ENCODE results near the gene RTP1. TPM values are rescaled to one million over a fixed set of nuclear protein-coding genes. Genes with fewer than 3 reads are reported as not detected.

RTP1 gene
- total and polyA plus RNA-seq, 2 of the 4 experiments (the other 2 are of a cell fraction): not detected

- ChIA-PET CTCF (no interaction called here), POLR2A (ENCODE audit: unreplicated experiment) (no interaction called here)
- peak overlapping the region; percentile 66; the same call in 2 of the 3 replicates for H2BK15ac ChIP-seq (ENCODE audit: low read depth, low read length)
- no peaks in the 10 kb centered on the region for H4K20me1 ChIP-seq (ENCODE audit: insufficient read depth, low read length)
- no peak for TF ChIP-seq RFX5 (IDR thresholded peaks at IDR 0.05; ENCODE audit: low read depth, low read length)
- TF ChIP-seq CEBPB (IDR thresholded peaks at IDR 0.05; ENCODE audit: low read depth, low read length): peak; percentile 56; the same call in 1 of the 2 replicates
- ATAC-seq (ENCODE audit: low read depth) (peak; percentile 15), DNase-seq (peak; percentile 49)
- 0 out of 2 replicates have a peak overlapping the region, but pooled peaks have one; percentile 65 for H3K14ac ChIP-seq (replicated peaks; ENCODE audit: low read depth, low read length)
- H4K5ac ChIP-seq (ENCODE audit: low read depth, low read length): no peak overlapping the region
- no peak overlapping the region for H3K9ac ChIP-seq (ENCODE audit: low read depth, low read length)
- peaks cover 2% of the 10 kb centered on the region for H3K9me1 ChIP-seq (ENCODE audit: insufficient read depth, low read length)
- peak overlapping the region; percentile 62 for H2BK120ac ChIP-seq (ENCODE audit: low read depth, low read length)
- peak overlapping the region; percentile 63 for H2BK5ac ChIP-seq (ENCODE audit: low read depth, low read length, poor library complexity, severe bottlenecking)
- H2AK9ac ChIP-seq (replicated peaks; ENCODE audit: low read depth, low read length, poor library complexity): no peak overlapping the region
- H3K4me2 ChIP-seq (ENCODE audit: low read depth, low read length): peak overlapping the region; percentile 47
- no TSS peak for BruUV-seq (replicated peaks)
- peak overlapping the region; percentile 88 for H3K18ac ChIP-seq (ENCODE audit: low read depth, low read length)
- dilution Hi-C loops (cut with HindIII; ENCODE audit: low sequenced_read_pairs, unreplicated experiment) (no loop called here), intact Hi-C loops (cut with micrococcal nuclease) (no loop called here), in situ Hi-C loops (cut with MboI; ENCODE audit: low sequenced_read_pairs) (no loop called here)
- peaks cover 18% of the 10 kb centered on the region for H3K4me1 ChIP-seq (ENCODE audit: control insufficient read depth, insufficient read depth, low read length)
- H4K91ac ChIP-seq (ENCODE audit: insufficient read depth, low read depth, low read length): peak overlapping the region; percentile 38; the same call in 1 of the 2 replicates
- no peak overlapping the region for H3K4me3 ChIP-seq (ENCODE audit: insufficient read depth, low read depth, low read length)
- no peak overlapping the region; the same call in 1 of the 2 replicates for H3K23ac ChIP-seq (ENCODE audit: low read depth, low read length)
- H3K36me3 ChIP-seq (ENCODE audit: control insufficient read depth, insufficient read depth, low read length): no peaks in the 10 kb centered on the region
- WGBS, 2 experiments (ENCODE audit: extremely low coverage in 2 of 2, insufficient read length in 1 of 2): no CpG with 5 or more reads among the region's 2 CpGs
- H2AFZ ChIP-seq (replicated peaks; ENCODE audit: low read length, poor library complexity): no peak overlapping the region
- H3K56ac ChIP-seq (ENCODE audit: extremely low read depth, insufficient read depth, low read length): no peak overlapping the region
- H2BK20ac ChIP-seq (ENCODE audit: low read depth, low read length): peak overlapping the region; percentile 56
- no peaks in the 10 kb centered on the region for H3K9me3 ChIP-seq (ENCODE audit: control insufficient read depth, insufficient read depth, low read length)
- H3K27ac ChIP-seq (ENCODE audit: insufficient read depth, low read length): peak overlapping the region; percentile 35; the same call in 1 of the 2 replicates
- H3K27me3 ChIP-seq (ENCODE audit: control insufficient read depth, insufficient read depth, low read length): no peaks in the 10 kb centered on the region
- 0 out of 4 replicates have a peak overlapping the region, but pooled peaks of 1 of the 2 experiments have one; percentile 37 for H4K8ac ChIP-seq (ENCODE audit: low read depth in 2 of 2, low read length in 2 of 2)
- H3K79me1 ChIP-seq (ENCODE audit: low read depth in 1 of 2, low read length in 2 of 2): no peaks in the 10 kb centered on the region
- H3K4ac ChIP-seq (ENCODE audit: low read depth, low read length): peak overlapping the region; percentile 43
- H2AK5ac ChIP-seq (ENCODE audit: low read depth, low read length): peak overlapping the region; percentile 80; the same call in 1 of the 2 replicates
Measured at GRCh38 chr3:187188931-187189330, 8.4 kb upstream of the RTP1 start.

Measured in IMR-90 (cell line).